Head of caudate nucleus (tissue), 42 donors: ENCODE results near the gene CCDC183.
"Not testable (repeated sequence)": the region's sequence is repeated elsewhere in the genome, so short reads cannot be mapped to it uniquely, and the experiment has no call there.

ENCODE experiments used
- DNase-seq, 42 donors: peaks; one replicate each; pipeline versions ENCODE4 v3.0.0 to v3.0.0-alpha.2; 2020 to 2021; ENCODE audit warnings: mixed read lengths in 7 of 42
- intact Hi-C: fragments of 100-400 bp; cut with DNase I; formaldehyde crosslinking; loops from one replicate; pipeline ENCODE4 v1.15.0; 2022

CCDC183 gene

GRCh38 chr9:136827794-136828473 is 31.8 kb downstream of the CCDC183 start:
- no peak for DNase-seq
- intact Hi-C loops: no loop called here

GRCh38 chr9:136828474-136829140 is 32.5 kb downstream of the CCDC183 start:
- no peak for DNase-seq
- intact Hi-C loops: no loop called here

GRCh38 chr9:136829412-136829811 is 33.3 kb downstream of the CCDC183 start:
- DNase-seq: no peak
- intact Hi-C loops: no loop called here

GRCh38 chr9:136829981-136830885 is 34.1 kb downstream of the CCDC183 start:
- intact Hi-C loops: no loop called here
- DNase-seq: peak in 2 of 42 donors; percentile 1 to 2

GRCh38 chr9:136831002-136831719 is 35.0 kb downstream of the CCDC183 start:
- peak in 1 of 42 donors; percentile 2 for DNase-seq
- intact Hi-C loops: no loop called here

GRCh38 chr9:136831720-136832104 is 35.6 kb downstream of the CCDC183 start:
- intact Hi-C loops: no loop called here
- DNase-seq: no peak

GRCh38 chr9:136832581-136832980 is 36.4 kb downstream of the CCDC183 start:
- DNase-seq: peak in 29 of 42 donors; percentile 34 to 85 (median 71)
- intact Hi-C loops: no loop called here

- intact Hi-C loops, DNase-seq: not testable (repeated sequence)
These were observed 37.4 kb downstream of the CCDC183 start for GRCh38 chr9:136833381-136834048.

GRCh38 chr9:136835162-136835931 is 39.2 kb downstream of the CCDC183 start:
- intact Hi-C loops: no loop called here
- DNase-seq: no peak

- DNase-seq: no peak
- intact Hi-C loops: no loop called here
These were observed 40.1 kb downstream of the CCDC183 start for GRCh38 chr9:136835932-136836904.

GRCh38 chr9:136837146-136837855 is 41.2 kb downstream of the CCDC183 start:
- DNase-seq: no peak
- intact Hi-C loops: no loop called here

GRCh38 chr9:136837856-136838277 is 41.7 kb downstream of the CCDC183 start:
- intact Hi-C loops, DNase-seq: not testable (repeated sequence)

GRCh38 chr9:136838314-136839228 is 42.4 kb downstream of the CCDC183 start:
- intact Hi-C loops: no loop called here
- no peak for DNase-seq

- DNase-seq: no peak
- intact Hi-C loops: no loop called here
These were observed 43.3 kb downstream of the CCDC183 start for GRCh38 chr9:136839229-136840139.
